ENCODE results near the gene LAGE3. TPM values are rescaled to one million over a fixed set of nuclear protein-coding genes. Genes with fewer than 3 reads are reported as not detected.

The LAGE3 gene
- total and polyA plus RNA-seq, 2 of the 13 experiments (the other 11 are each of a cell fraction or from before 2014, with no cell fraction given): 7.6 to 12.7 TPM

DNA sequence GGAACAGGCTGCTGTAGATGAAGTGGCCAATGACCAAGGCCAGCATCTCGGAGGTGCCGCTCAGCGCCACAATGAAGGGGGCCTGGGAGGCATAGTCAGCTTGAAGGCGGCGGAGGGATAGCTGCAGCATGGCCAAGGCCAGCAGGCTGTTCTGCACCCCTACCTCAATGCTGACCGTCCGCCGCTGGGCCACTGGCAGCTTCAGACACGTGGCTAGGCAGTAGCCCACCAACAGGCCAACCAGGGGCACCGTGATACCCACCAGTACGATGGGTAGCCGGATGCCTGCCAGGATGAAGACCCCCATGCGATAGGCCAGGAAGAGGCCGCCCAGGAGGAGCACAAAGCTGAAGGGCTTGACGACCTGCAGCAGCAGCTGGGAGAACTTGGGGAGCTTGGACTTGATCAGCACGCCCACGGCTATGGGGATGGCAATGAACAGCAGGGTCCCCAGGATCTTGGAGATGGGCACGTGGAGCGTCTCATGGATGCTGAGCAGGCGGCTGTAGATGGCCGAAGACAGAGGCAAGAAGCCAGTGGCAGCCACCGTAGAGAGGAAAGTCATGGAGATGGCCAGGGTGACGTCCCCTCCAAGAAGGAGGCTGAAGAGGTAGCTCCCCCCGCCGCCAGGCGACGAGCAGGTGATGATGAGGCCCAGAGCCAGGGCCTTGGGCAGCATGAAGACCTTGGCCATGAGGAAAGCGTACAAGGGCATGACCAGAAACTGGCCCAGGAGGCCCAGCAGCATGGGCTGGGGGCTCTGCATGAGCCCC lies 8.6 kb upstream of the LAGE3 start (continued):
- TF ChIP-seq, protein P1, sequence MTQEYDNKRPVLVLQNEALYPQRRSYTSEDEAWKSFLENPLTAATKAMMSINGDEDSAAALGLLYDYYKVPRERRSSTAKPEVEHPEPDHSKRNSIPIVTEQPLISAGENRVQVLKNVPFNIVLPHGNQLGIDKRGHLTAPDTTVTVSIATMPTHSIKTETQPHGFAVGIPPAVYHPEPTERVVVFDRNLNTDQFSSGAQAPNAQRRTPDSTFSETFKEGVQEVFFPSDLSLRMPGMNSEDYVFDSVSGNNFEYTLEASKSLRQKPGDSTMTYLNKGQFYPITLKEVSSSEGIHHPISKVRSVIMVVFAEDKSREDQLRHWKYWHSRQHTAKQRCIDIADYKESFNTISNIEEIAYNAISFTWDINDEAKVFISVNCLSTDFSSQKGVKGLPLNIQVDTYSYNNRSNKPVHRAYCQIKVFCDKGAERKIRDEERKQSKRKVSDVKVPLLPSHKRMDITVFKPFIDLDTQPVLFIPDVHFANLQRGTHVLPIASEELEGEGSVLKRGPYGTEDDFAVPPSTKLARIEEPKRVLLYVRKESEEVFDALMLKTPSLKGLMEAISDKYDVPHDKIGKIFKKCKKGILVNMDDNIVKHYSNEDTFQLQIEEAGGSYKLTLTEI (CRISPR knock-in tag; conservative IDR thresholded peaks at IDR 0.05): no peak
- TF ChIP-seq NRL (CRISPR knock-in tag; IDR thresholded peaks at IDR 0.05; ENCODE audit: borderline replicate concordance) (no peak), FOXJ3 (CRISPR knock-in tag; IDR thresholded peaks at IDR 0.05; ENCODE audit: borderline replicate concordance) (no peak), ZNF30 (CRISPR knock-in tag; IDR thresholded peaks at IDR 0.05) (no peak)

DNA sequence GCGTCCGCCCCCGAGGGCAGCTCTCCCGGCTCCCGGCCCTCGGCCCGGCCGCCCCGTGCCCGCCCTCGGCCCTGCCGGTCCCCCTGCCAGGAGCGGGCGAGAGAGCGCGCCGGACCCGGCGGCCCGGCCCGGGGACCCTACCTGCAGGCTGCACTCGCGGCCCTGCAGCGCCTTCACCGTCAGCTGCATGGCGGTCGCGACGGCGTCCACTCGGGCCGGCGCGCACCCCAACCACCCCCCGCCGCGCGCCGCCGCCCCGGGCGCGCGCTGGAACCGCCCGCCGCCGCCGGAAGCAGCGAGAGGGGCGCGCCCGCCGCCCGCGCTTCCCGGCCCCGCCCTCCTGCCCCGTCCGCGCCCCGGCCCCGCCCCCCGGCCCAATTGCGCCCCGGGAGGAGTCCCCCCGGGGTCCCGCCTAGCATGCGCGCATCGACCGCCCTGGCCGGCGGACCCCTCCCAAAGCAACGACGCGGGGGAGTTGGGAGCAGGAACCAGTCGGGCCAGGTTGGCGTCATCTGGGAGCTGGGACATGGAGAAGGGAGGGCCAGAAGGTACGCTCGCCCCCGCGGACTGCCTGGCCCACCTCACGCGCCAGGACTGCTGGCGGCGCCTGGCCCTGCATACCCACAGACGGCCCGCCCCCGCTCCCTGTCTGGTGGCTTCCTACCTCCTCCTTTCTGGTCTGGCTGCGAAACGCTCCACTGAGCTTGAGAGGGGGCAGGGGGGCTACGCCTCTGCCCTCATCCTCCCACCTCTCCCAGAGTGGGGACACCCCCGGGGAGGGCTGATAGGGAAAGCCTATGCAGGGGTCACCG lies 7.5 kb upstream of the LAGE3 start, which contains the start of gene UBL4A:
TSS of gene UBL4A (minus strand) at position 220 of the 812 bp plus-strand sequence. CDS start at position 189, 31 bp downstream.
- ATAC-seq (peak; percentile 4; the same call in 1 of the 3 replicates), FAIRE-seq (no peak), DNase-seq (ENCODE audit: low spot score) (no peak)
- H2AFZ ChIP-seq (ENCODE audit: low read length): no peak within 1 kb of the TSS
- H4K20me1 ChIP-seq (ENCODE audit: insufficient read depth, low read length): no peaks in the 10 kb centered on the region
- in situ Hi-C loops (cut with HindIII; ENCODE audit: extremely low pct_ligation_motif_present, low pct_unique_long_range_greater_than_20kb): no loop called here
- H3K36me3 ChIP-seq (replicated peaks in 1 of 2; ENCODE audit: control insufficient read depth in 1 of 2, insufficient read depth in 2 of 2, low read length in 2 of 2): no peaks in the 10 kb centered on the region; a peak in 1 of 5 replicates
- peak within 1 kb of the TSS; percentile 73 for H3K9ac ChIP-seq (ENCODE audit: insufficient read depth, low read depth, low read length)
- peak within 1 kb of the TSS; percentile 62 for H3K4me2 ChIP-seq (ENCODE audit: low read depth, low read length)
- 0% methylated on average over 1 of the region's 95 CpGs for WGBS (ENCODE audit: low lambda C conversion rate)
- no peaks in the 10 kb centered on the region for H3K9me3 ChIP-seq (ENCODE audit: low read length)
- H3K27ac ChIP-seq (ENCODE audit: extremely low read length, insufficient read depth, low read length): peak within 1 kb of the TSS; percentile 54
- peaks cover 27% of the 10 kb centered on the region for H3K4me1 ChIP-seq (ENCODE audit: insufficient read depth, low read length)
- H3K79me2 ChIP-seq (ENCODE audit: insufficient read depth, low read length): no peaks in the 10 kb centered on the region
- no TSS peak for BruUV-seq (replicated peaks)
- POLR2A ChIA-PET: interaction anchor here (0.8 to 3.2 kb wide), 3 partner anchors 30 to 55 kb away, joined by 3 to 13 read pairs (median 3); partner anchors contain the start of gene FAM3A
- no peaks in the 10 kb centered on the region for H3K27me3 ChIP-seq (ENCODE audit: control insufficient read depth in 1 of 2, insufficient read depth in 2 of 2, low read length in 2 of 2)
- H3K4me3 ChIP-seq (replicated peaks in 1 of 3; ENCODE audit: insufficient read depth in 1 of 3, low read depth in 2 of 3, low read length in 3 of 3): peak within 1 kb of the TSS; percentile 49 to 67 (median 67); a peak in 5 of 6 replicates
- CTCF ChIA-PET (ENCODE audit: low intra/inter-chr PET ratio, low total read pairs): interaction anchor here (1.4 kb wide), 1 partner anchor 48 kb away, joined by 3 read pairs; no protein-coding TSS in a partner anchor
- intact Hi-C loops (cut with micrococcal nuclease; ENCODE audit: unreplicated experiment): no loop called here
- TF ChIP-seq ZFX (CRISPR knock-in tag; IDR thresholded peaks at IDR 0.05; ENCODE audit: low read depth) (peak; percentile 31; the same call in 1 of the 2 replicates), ZNF629 (CRISPR knock-in tag; conservative IDR thresholded peaks at IDR 0.05) (no peak), ZNF777 (CRISPR knock-in tag; IDR thresholded peaks at IDR 0.05) (peak; percentile 60; the same call in 1 of the 2 replicates), RBFOX2 (IDR thresholded peaks at IDR 0.05; ENCODE audit: low read depth, low read length) (peak; percentile 69), SKI (IDR thresholded peaks at IDR 0.05; ENCODE audit: partially characterized antibody) (peak; percentile 9), GABPB1 (CRISPR knock-in tag; IDR thresholded peaks at IDR 0.05) (peak; percentile 20; the same call in 1 of the 2 replicates)
- TF ChIP-seq, protein P2, sequence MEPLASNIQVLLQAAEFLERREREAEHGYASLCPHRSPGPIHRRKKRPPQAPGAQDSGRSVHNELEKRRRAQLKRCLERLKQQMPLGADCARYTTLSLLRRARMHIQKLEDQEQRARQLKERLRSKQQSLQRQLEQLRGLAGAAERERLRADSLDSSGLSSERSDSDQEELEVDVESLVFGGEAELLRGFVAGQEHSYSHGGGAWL (CRISPR knock-in tag; IDR thresholded peaks at IDR 0.05): 0 out of 2 replicates have a peak, but pooled peaks have one; percentile 8
- TF ChIP-seq, protein P3, sequence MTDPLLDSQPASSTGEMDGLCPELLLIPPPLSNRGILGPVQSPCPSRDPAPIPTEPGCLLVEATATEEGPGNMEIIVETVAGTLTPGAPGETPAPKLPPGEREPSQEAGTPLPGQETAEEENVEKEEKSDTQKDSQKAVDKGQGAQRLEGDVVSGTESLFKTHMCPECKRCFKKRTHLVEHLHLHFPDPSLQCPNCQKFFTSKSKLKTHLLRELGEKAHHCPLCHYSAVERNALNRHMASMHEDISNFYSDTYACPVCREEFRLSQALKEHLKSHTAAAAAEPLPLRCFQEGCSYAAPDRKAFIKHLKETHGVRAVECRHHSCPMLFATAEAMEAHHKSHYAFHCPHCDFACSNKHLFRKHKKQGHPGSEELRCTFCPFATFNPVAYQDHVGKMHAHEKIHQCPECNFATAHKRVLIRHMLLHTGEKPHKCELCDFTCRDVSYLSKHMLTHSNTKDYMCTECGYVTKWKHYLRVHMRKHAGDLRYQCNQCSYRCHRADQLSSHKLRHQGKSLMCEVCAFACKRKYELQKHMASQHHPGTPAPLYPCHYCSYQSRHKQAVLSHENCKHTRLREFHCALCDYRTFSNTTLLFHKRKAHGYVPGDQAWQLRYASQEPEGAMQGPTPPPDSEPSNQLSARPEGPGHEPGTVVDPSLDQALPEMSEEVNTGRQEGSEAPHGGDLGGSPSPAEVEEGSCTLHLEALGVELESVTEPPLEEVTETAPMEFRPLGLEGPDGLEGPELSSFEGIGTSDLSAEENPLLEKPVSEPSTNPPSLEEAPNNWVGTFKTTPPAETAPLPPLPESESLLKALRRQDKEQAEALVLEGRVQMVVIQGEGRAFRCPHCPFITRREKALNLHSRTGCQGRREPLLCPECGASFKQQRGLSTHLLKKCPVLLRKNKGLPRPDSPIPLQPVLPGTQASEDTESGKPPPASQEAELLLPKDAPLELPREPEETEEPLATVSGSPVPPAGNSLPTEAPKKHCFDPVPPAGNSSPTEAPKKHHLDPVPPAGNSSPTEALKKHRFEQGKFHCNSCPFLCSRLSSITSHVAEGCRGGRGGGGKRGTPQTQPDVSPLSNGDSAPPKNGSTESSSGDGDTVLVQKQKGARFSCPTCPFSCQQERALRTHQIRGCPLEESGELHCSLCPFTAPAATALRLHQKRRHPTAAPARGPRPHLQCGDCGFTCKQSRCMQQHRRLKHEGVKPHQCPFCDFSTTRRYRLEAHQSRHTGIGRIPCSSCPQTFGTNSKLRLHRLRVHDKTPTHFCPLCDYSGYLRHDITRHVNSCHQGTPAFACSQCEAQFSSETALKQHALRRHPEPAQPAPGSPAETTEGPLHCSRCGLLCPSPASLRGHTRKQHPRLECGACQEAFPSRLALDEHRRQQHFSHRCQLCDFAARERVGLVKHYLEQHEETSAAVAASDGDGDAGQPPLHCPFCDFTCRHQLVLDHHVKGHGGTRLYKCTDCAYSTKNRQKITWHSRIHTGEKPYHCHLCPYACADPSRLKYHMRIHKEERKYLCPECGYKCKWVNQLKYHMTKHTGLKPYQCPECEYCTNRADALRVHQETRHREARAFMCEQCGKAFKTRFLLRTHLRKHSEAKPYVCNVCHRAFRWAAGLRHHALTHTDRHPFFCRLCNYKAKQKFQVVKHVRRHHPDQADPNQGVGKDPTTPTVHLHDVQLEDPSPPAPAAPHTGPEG (CRISPR knock-in tag; IDR thresholded peaks at IDR 0.05): no peak
